HG03460 (cell line): ENCODE results near the gene SIAH1.
A peak's percentile ranks its signal among the peaks of the same experiment; 100 is the strongest.
"Not testable (repeated sequence)": the region's sequence is repeated elsewhere in the genome, so short reads cannot be mapped to it uniquely, and the experiment has no call there.

Experiments used
- ATAC-seq: cut with Tn5 transposase; IDR thresholded peaks from one replicate; pipeline ENCODE4 v1.9.1; 2021; ENCODE audit not compliant: unreplicated experiment

SIAH1 gene

DNA sequence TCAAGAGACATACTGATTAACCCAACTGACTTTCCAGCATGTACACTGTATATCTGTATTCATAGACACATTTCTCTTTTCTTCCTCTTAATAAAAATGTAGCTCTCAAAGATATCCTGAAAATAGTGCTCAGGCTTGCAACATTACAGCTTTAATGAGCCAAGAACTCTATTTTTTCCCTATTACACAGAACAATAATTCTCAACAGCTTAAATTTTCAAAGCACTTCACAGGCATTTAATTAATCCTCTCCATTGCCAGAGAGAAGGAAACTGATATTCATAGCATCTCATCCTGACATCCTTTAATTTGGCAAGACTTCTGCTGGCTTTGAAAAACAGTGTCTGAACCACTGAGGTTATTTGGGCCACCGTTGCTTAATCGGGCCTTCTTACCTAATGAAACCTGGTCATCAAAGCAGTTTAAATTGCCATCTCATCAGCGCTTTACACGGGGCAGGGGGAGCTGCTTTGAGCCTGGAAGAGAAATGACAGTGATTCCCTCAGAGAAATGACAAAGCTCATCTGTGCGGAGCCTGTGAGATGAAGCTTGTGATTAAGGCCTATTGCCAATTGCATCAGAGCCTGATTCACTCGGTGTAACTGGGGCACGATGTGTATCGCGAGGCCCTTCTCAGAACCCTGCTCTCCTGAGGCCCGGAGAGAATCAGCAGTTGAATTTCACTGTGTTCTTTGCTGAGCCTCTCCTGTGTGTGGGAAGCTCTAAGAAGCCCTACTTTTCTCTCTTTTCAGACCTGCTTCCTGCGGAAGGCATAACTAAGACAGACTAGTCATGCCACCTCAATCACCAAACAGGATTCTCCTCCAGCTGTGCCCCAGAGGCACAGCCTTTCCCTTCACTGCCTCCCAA, 8.5 kb upstream of the SIAH1 start:
- ATAC-seq, result no peak

DNA sequence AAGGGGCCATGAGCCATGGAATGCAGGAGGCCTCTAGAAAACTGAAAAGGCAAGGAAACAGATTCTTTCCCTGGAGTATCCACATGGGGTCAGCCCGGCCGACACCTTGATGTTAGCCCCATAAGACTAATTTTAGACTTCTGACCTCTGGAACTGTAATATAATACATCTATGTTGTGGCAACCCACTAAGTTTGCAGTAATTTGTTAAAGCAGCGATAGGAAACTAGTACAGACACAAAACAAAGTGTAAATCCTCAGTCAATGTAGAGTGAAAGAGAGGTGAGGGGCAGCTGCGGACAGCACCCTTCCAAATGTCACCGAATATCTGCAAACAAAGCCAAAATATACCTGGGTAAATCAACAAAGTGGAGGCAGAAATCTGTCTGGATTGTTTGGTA, 7.2 kb upstream of the SIAH1 start:
- no peak for ATAC-seq

DNA sequence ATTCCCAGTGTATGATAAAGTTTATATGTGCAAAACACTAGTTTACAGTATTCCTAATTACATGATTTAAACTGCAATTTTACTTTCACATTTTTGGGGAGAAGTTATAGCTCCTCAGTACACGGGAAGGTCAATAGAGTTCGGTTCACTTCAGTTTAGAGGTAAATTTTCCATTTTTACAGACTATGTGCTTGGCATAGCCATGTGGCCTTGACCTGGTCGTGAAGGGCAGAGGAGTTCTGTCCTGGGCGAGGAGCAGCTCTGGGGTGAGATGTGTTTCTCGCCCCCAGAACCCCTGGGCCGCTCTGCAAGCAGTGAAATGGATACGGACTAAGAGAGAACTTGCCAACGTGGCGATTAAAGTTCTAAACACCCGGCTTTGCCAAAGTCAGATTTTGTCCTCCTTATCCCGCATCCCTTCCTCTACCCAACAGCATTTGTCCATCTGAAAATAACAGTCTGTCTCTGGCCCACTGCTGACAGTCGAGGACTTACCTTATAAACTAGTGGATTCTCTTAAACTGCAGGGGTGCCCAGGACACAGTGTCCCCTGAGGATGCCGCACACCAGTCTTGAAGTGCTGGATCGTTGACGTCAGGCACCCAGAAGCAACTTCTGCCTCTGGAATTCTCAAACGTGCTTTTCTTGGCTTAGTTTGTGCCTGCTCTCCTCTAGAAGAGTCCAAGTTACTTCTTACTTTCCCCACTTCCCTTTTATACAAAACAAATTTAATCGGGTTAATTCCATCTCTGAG, 1.5 kb upstream of the SIAH1 start:
- ATAC-seq, result no peak

- ATAC-seq, result peak; percentile 39
Measured at GRCh38 chr16:48384520-48385252, 527 bp downstream of the SIAH1 start.

DNA sequence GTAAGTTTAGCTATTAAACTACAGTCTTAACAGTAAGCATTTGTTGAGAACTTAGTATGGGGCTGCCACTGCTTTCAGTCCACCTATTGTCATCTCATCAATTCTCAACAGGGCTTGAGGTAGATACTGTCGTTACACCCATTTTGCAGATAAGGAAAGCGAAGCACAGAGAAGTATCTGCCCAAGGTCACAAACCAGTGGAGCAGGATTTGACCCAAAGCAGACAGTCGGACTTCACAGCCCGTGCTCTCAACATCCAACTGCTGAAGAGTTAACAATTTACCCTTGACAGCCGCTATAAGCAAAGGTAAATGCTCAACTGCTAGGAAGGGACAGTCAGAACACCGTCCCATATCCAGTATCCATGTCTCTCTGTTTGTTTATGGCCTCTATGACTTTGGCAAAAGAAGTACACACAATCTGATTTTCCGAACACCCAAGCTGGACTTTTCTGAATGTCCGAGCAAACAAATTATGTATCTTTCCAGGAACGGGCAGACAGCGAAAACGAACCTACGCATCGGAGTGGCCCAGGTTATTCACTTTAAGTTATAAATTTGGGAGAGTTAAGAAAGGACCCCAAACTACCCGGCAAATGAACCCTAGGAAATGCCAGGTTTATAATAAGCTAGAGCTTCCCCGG, 1.2 kb downstream of the SIAH1 start:
- no peak for ATAC-seq

DNA sequence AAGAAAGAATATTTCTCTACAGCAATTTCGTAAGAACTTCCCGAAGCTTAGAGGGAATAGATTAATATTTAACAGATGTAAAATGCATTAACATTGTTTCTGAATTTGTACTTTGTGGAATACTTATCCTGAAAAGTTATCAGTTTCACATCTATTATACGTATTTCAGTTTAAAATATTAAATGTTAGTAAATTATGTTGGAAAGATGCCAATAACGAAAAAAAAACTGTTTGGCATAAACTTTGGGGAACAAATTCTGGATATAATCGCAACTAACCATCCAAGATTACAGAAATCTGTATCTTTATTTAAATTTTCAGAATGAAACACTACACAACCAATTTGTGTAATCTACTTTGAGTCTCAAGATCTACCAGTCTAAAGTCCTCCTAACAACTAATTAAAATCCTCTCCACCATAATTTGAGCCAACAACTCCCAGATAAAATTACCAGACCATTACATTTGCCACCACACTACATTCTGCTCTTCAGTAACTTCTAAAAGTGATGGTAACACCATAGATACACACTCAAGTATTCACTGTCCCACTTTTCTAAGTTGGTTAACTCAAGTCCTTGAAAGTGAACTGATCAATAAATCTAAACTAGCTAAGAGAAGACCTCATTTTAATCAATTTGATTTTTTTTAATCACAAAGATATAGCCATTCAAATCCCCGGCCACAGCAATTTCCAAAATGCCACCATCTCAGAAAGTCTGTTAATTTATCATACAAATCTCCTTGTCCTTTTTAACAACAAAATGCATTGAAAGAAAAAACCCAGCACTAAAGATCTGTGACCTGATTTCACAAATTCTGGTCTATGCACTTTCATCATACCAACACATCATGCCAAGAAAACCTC, 2.0 kb downstream of the SIAH1 start:
- no peak for ATAC-seq

- ATAC-seq, result no peak
Measured at GRCh38 chr16:48382131-48382530, 3.1 kb downstream of the SIAH1 start.

GRCh38 chr16:48381201-48381600, 4.0 kb downstream of the SIAH1 start:
- no peak for ATAC-seq

DNA sequence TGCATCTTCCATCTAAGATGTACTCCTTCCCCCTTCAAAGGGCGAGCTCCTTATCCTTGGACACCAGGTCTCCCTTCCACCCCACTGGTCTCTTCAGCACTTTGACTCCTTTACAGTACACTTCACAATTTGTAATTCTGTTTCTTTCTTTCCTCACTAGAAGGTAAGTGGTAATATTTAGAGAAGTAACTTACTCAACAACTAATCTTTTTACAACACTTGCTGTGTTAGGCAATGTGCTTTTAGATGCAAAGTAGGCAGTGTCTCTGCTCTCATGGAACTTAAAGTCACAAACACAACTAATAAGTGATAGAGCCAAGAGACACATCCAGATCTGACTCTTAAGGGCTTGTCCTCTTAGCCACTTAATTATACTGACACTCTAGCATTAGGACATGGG, 6.4 kb downstream of the SIAH1 start:
- ATAC-seq, result no peak

GRCh38 chr16:48378276-48378675, 6.9 kb downstream of the SIAH1 start:
- no peak for ATAC-seq

DNA sequence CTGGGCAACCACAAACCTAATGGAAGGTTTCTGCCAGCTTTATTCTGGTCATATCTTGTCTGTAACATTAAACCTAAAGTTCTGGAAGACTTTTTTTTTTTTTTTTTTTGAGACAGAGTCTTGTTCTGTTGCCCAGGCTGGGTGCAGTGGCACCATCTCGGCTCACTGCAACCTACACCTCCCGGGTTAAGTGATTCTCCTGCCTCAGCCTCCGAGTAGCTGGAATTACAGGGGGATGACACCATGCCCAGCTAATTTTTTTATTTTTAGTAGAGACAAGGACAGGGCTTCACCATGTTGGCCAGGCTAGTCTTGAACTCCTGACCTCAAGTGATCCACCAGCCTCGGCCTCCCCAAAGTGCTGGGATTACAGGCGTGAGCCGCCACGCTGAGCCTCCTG, 7.9 kb downstream of the SIAH1 start:
- ATAC-seq, result not testable (repeated sequence)

GRCh38 chr16:48374255-48374654, 11.0 kb downstream of the SIAH1 start:
- no peak for ATAC-seq

GRCh38 chr16:48373258-48374029, 11.8 kb downstream of the SIAH1 start:
- ATAC-seq, result no peak

GRCh38 chr16:48372744-48373143, 12.5 kb downstream of the SIAH1 start:
- no peak for ATAC-seq

- ATAC-seq, result no peak
Measured at GRCh38 chr16:48371393-48371780, 13.8 kb downstream of the SIAH1 start.

DNA sequence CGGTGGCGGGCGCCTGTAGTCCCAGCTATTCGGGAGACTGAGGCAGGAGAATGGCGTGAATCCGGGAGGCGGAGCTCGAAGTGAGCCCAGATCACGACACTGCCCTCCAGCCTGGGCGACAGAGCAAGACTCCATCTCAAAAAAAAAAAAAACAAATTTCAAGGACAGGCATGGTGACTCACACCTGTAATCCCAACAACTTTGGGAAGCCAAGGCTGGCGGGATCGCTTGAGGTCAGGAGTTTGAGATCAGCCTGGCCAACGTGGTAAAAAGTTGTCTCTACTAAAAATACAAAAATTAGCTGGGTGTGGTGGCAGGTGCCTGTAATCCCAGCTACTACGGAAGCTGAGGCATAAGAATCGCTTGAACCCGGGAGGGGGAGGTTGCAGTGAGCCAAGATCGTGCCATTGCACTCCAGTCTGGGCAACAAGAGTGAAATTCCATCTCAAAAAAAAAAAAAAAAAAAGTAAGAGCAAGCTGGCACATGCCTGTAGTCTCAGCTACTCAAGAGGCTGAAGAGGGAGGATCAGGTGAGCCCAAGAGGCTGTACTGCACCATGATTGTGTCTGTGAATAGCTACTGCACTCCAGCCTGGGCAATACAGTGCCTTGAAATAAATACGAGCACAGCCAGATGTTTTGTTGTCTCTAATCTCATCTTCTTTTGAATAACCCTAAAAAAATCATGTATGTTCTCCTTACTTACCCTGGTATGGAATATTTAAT, 14.4 kb downstream of the SIAH1 start:
- ATAC-seq, result not testable (repeated sequence)

GRCh38 chr16:48370229-48370628, 15.0 kb downstream of the SIAH1 start:
- no peak for ATAC-seq

DNA sequence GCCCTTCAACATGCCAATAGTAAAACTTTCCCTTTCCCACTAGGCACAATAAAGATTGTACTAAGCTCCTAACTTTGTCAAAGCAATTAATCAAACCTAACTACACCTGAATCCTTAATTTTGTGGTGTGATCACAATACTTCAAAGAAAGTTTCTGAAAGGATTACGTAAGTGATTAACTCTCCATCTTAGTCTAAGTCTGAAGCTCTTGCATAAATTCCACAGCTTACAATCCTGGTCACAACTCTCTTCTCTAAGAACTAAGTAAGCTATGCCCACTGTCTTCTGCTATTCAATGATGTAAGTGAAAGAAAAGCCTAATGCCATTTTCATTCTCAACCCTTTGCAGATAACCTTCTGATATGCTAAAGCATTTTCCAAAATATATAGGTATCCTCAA, 15.4 kb downstream of the SIAH1 start:
- ATAC-seq, result no peak
